Lung (tissue), 12 donors: ENCODE measurements around the gene PRICKLE2. TPM values are rescaled to one million over a fixed set of nuclear protein-coding genes. Genes with fewer than 3 reads are reported as not detected.

Experiments
- ATAC-seq: fragments of 200-7000 bp; cut with Tn5 transposase; one replicate; pipeline ENCODE4 v1.9.1; 2020; ENCODE audit warnings: moderate number of reproducible peaks; ENCODE audit not compliant: insufficient read depth, low FRiP score
- DNase-seq, 3 donors: peaks; one replicate each; pipeline ENCODE4 v3.0.0-alpha.2; 2013 to 2017
- H3K27ac ChIP-seq, 2 donors: one replicate each; pipeline ENCODE4 v1.5.1; 2013; ENCODE audit warnings: mild to moderate bottlenecking in 2 of 2, moderate library complexity in 2 of 2, control low read depth in 1 of 2, inconsistent platforms in 1 of 2, low read depth in 1 of 2, low read length in 1 of 2
- H3K27me3 ChIP-seq, 3 donors: one replicate each; pipeline ENCODE4 v1.5.1; 2013; ENCODE audit warnings: low read length in 2 of 3; ENCODE audit not compliant: control insufficient read depth in 3 of 3, insufficient read depth in 3 of 3
- H3K36me3 ChIP-seq, 4 donors: one replicate each; pipeline ENCODE4 v1.5.1; 2013; ENCODE audit warnings: low read length in 4 of 4, mild to moderate bottlenecking in 1 of 4, moderate library complexity in 1 of 4; ENCODE audit not compliant: control insufficient read depth in 4 of 4, insufficient read depth in 4 of 4
- H3K4me1 ChIP-seq, 5 donors: one replicate each; pipeline ENCODE4 v1.5.1; 2013; ENCODE audit warnings: low read length in 5 of 5, mild to moderate bottlenecking in 2 of 5, moderate library complexity in 1 of 5; ENCODE audit not compliant: control insufficient read depth in 5 of 5, insufficient read depth in 5 of 5
- H3K4me3 ChIP-seq: one replicate; pipeline ENCODE4 v1.5.1; 2013; ENCODE audit warnings: mild to moderate bottlenecking, control low read depth, moderate library complexity
- H3K9ac ChIP-seq, 2 donors: one replicate each; pipeline ENCODE4 v1.5.1; 2013; ENCODE audit warnings: low read length in 2 of 2, control low read depth in 1 of 2; ENCODE audit not compliant: insufficient read depth in 1 of 2
- H3K9me3 ChIP-seq, 4 donors: one replicate each; pipeline ENCODE4 v1.5.1; 2013; ENCODE audit warnings: low read length in 3 of 4, mild to moderate bottlenecking in 1 of 4, moderate library complexity in 1 of 4; ENCODE audit not compliant: control insufficient read depth in 4 of 4, insufficient read depth in 3 of 4
- CTCF ChIP-seq: IDR thresholded peaks from 2 replicates; pipeline ENCODE4 v1.5.1; 2012; ENCODE audit warnings: mild to moderate bottlenecking; ENCODE audit errors: control extremely low read depth, extremely low read depth
- WGBS, 2 donors: extraction: QIAGEN DNeasy Blood & Tissue Kit; methylation state at CpG; one replicate each; pipeline ENCODE4 v1.1.7; 2013; 5-methylcytosine and 5-hydroxymethylcytosine counted together
- polyA plus RNA-seq, 2 donors: library from polyadenylated mRNA; stranded (reverse); fragments of 200-250 nt; gene quantifications; one replicate each; pipeline ENCODE4 v1.2.1, GENCODE V29; 2013
- total RNA-seq, 2 donors: library from RNA; depleted of rRNA in 1 of 2; stranded (reverse); fragments of >200 nt in 1 of 2; gene quantifications; one replicate each; pipeline ENCODE4 v1.2.1, GENCODE V29; 2014 to 2021
- donor health status: control.
- donor health status: control.
- donor health status: Bipolar disorder and iron deficiency.
- donor health status: healthy.
- donor health status: DM: yes; HTN: yes; CAD: no.

PRICKLE2 gene
- total and polyA plus RNA-seq, 4 donors, result 4.0 to 88.0 (median 19.9) TPM

- whole genome bisulfite sequencing, 2 donors, result 93 to 96% methylated on average over 2 of the region's 2 CpGs
- no peak for TF ChIP-seq CTCF
These were observed 114.2 kb downstream of the PRICKLE2 start for GRCh38 chr3:64111083-64111482.

GRCh38 chr3:64110071-64110470 is 115.2 kb downstream of the PRICKLE2 start:
- Histone ChIP-seq H3K9me3 (peaks cover 0 to 4% (median 0%) of the 10 kb centered on the region in 4 donors), H3K4me3 (no peak overlapping the region), H3K36me3 (peaks cover 0 to 30% (median 10%) of the 10 kb centered on the region in 4 donors), H3K9ac (no peak overlapping the region), H3K27me3 (no peaks in the 10 kb centered on the region), H3K27ac (no peak overlapping the region), H3K4me1 (peaks cover 0 to 19% (median 6%) of the 10 kb centered on the region in 5 donors)
- 0 to 47% methylated on average over 1 of the region's 1 CpG for WGBS, 2 donors
- DNase-seq, result no peak
- no peak for TF ChIP-seq CTCF
- no peak for ATAC-seq

More at GRCh38 chr3:64111083-64111482, 114.2 kb downstream of the PRICKLE2 start:
- no peak overlapping the region for H3K4me3 ChIP-seq
- DNase-seq, result no peak
- H3K9me3 ChIP-seq, result peaks cover 0 to 4% (median 0%) of the 10 kb centered on the region in 4 donors
- H3K4me1 ChIP-seq, result peaks cover 0 to 15% (median 6%) of the 10 kb centered on the region in 5 donors
- ATAC-seq, result no peak
- no peaks in the 10 kb centered on the region for H3K27me3 ChIP-seq
- H3K9ac ChIP-seq, result no peak overlapping the region
- H3K36me3 ChIP-seq, result peaks cover 0 to 24% (median 8%) of the 10 kb centered on the region in 4 donors
- H3K27ac ChIP-seq, result no peak overlapping the region

- Histone ChIP-seq H3K9ac (no peak overlapping the region), H3K27me3 (no peaks in the 10 kb centered on the region), H3K4me3 (no peak overlapping the region), H3K27ac (no peak overlapping the region), H3K36me3 (peaks cover 0 to 30% (median 9%) of the 10 kb centered on the region in 4 donors), H3K4me1 (peaks cover 0 to 25% (median 6%) of the 10 kb centered on the region in 5 donors), H3K9me3 (peaks cover 0 to 4% (median 0%) of the 10 kb centered on the region in 4 donors)
- no peak for TF ChIP-seq CTCF
- DNase-seq (peak; percentile 51 to 71 (median 51)), ATAC-seq (no peak)
- WGBS, 2 donors, result 88 to 96% methylated on average over 1 of the region's 1 CpG
These were observed 115.8 kb downstream of the PRICKLE2 start for GRCh38 chr3:64109438-64109837.
